22Rv1 (cell line): ENCODE measurements around the gene SEH1L.
A peak's percentile ranks its signal among the peaks of the same experiment; 100 is the strongest.
"Not testable (repeated sequence)": the region's sequence is repeated elsewhere in the genome, so short reads cannot be mapped to it uniquely, and the experiment has no call there.

ENCODE experiments used
- H3K27ac ChIP-seq: fragments of 450-650 bp; 2 replicates; pipeline ENCODE4 v1.5.1; 2017
- CTCF ChIP-seq: fragments of 450-650 bp; IDR thresholded peaks from 2 replicates; pipeline ENCODE4 v1.5.1; 2017; ENCODE audit warnings: mild to moderate bottlenecking
- ZFX ChIP-seq: fragments of 450-650 bp; IDR thresholded peaks from 2 replicates; pipeline ENCODE4 v1.6.1; 2017; ENCODE audit warnings: antibody characterized with exemption, borderline replicate concordance

The SEH1L gene

GRCh38 chr18:12990641-12990966 is 42.8 kb downstream of the SEH1L start:
- H3K27ac ChIP-seq: peak overlapping the region; percentile 90
- TF ChIP-seq ZFX (no peak), CTCF (no peak)

GRCh38 chr18:12990967-12991820 is 43.4 kb downstream of the SEH1L start, which contains the start of gene CEP192:
TSS of gene CEP192 (plus strand) at chr18:12991362. CDS start at chr18:12999425, 8,063 bp downstream.
- TF ChIP-seq ZFX: no peak
- TF ChIP-seq CTCF: peak; percentile 17; the same call in 1 of the 2 replicates
- peak within 1 kb of the TSS; percentile 90 for H3K27ac ChIP-seq

GRCh38 chr18:12991821-12992179 is 44.0 kb downstream of the SEH1L start:
- TF ChIP-seq ZFX: no peak
- no peak for TF ChIP-seq CTCF
- H3K27ac ChIP-seq: peak overlapping the region; percentile 90

GRCh38 chr18:12993439-12993838 is 45.6 kb downstream of the SEH1L start:
- no peak overlapping the region for H3K27ac ChIP-seq
- TF ChIP-seq ZFX (no peak), CTCF (no peak)

GRCh38 chr18:12995424-12995823 is 47.6 kb downstream of the SEH1L start:
- no peak overlapping the region for H3K27ac ChIP-seq
- TF ChIP-seq ZFX (no peak), CTCF (no peak)

GRCh38 chr18:12995952-12996477 is 48.2 kb downstream of the SEH1L start:
- H3K27ac ChIP-seq: no peak overlapping the region
- TF ChIP-seq CTCF: no peak
- TF ChIP-seq ZFX: no peak

GRCh38 chr18:12996661-12997292 is 49.0 kb downstream of the SEH1L start:
- TF ChIP-seq ZFX: no peak
- TF ChIP-seq CTCF: no peak
- no peak overlapping the region for H3K27ac ChIP-seq

GRCh38 chr18:12997330-12997729 is 49.5 kb downstream of the SEH1L start:
- not testable (repeated sequence) for H3K27ac ChIP-seq
